ENCODE data around the gene CNOT4. TPM values are rescaled to one million over a fixed set of nuclear protein-coding genes. Genes with fewer than 3 reads are reported as not detected.

The CNOT4 gene
- total and polyA plus RNA-seq, 2 of the 4 experiments (the other 2 are of a cell fraction), result 7.0 to 8.1 TPM

- Histone ChIP-seq H3K27me3 (ENCODE audit: control insufficient read depth, insufficient read depth, low read length) (no peaks in the 10 kb centered on the region), H3K18ac (ENCODE audit: low read depth, low read length) (no peak overlapping the region), H2BK15ac (ENCODE audit: low read depth, low read length) (no peak overlapping the region), H3K9me3 (ENCODE audit: control insufficient read depth, insufficient read depth, low read length) (no peaks in the 10 kb centered on the region), H2AFZ (replicated peaks; ENCODE audit: low read length, poor library complexity) (no peak overlapping the region), H2BK120ac (ENCODE audit: low read depth, low read length) (no peak overlapping the region), H3K9me1 (ENCODE audit: insufficient read depth, low read length) (no peaks in the 10 kb centered on the region; the same call in 1 of the 2 replicates), H2BK20ac (ENCODE audit: low read depth, low read length) (no peak overlapping the region), H4K5ac (ENCODE audit: low read depth, low read length) (no peak overlapping the region), H3K4ac (ENCODE audit: low read depth, low read length) (no peak overlapping the region), H3K56ac (ENCODE audit: extremely low read depth, insufficient read depth, low read length) (no peak overlapping the region), H3K27ac (ENCODE audit: insufficient read depth, low read length) (no peak overlapping the region), H3K4me2 (ENCODE audit: low read depth, low read length) (no peak overlapping the region), H3K36me3 (ENCODE audit: control insufficient read depth, insufficient read depth, low read length) (peaks cover 2% of the 10 kb centered on the region; the same call in 1 of the 2 replicates), H3K4me3 (ENCODE audit: insufficient read depth, low read depth, low read length) (no peak overlapping the region), H3K23ac (ENCODE audit: low read depth, low read length) (no peak overlapping the region), H3K14ac (replicated peaks; ENCODE audit: low read depth, low read length) (no peak overlapping the region), H4K91ac (ENCODE audit: insufficient read depth, low read depth, low read length) (no peak overlapping the region), H3K79me1 (ENCODE audit: low read depth in 1 of 2, low read length in 2 of 2) (peaks cover 0 to 5% of the 10 kb centered on the region in 2 experiments; a peak in 3 of 4 replicates), H2AK9ac (replicated peaks; ENCODE audit: low read depth, low read length, poor library complexity) (no peak overlapping the region), H2BK5ac (ENCODE audit: low read depth, low read length, poor library complexity, severe bottlenecking) (no peak overlapping the region), H3K9ac (ENCODE audit: low read depth, low read length) (no peak overlapping the region), H3K4me1 (ENCODE audit: control insufficient read depth, insufficient read depth, low read length) (peaks cover 2% of the 10 kb centered on the region; the same call in 1 of the 2 replicates), H2AK5ac (ENCODE audit: low read depth, low read length) (no peak overlapping the region), H4K8ac (ENCODE audit: low read depth in 2 of 2, low read length in 2 of 2) (no peak overlapping the region), H4K20me1 (ENCODE audit: insufficient read depth, low read length) (no peaks in the 10 kb centered on the region)
- DNase-seq, result no peak
- dilution Hi-C loops (cut with HindIII; ENCODE audit: low sequenced_read_pairs, unreplicated experiment), result no loop called here
- TF ChIP-seq RFX5 (IDR thresholded peaks at IDR 0.05; ENCODE audit: low read depth, low read length) (no peak), POLR2A (IDR thresholded peaks at IDR 0.05; ENCODE audit: low read depth, low read length) (no peak), SMC3 (IDR thresholded peaks at IDR 0.05; ENCODE audit: low read depth, low read length) (no peak), RAD21 (IDR thresholded peaks at IDR 0.05; ENCODE audit: low read length) (no peak), RCOR1 (IDR thresholded peaks at IDR 0.05; ENCODE audit: insufficient replicate concordance, low read length) (no peak), CEBPB (IDR thresholded peaks at IDR 0.05; ENCODE audit: low read depth, low read length) (no peak), MAZ (IDR thresholded peaks at IDR 0.05; ENCODE audit: borderline replicate concordance, low read depth, low read length) (no peak), CTCF (conservative IDR thresholded peaks at IDR 0.05; ENCODE audit: low read depth, low read length) (no peak), MAFK (IDR thresholded peaks at IDR 0.05; ENCODE audit: low read depth, low read length) (no peak), NFE2L2 (IDR thresholded peaks at IDR 0.05; ENCODE audit: low read depth, low read length) (no peak), FOS (IDR thresholded peaks at IDR 0.05; ENCODE audit: low read depth, low read length) (no peak), MXI1 (IDR thresholded peaks at IDR 0.05; ENCODE audit: borderline replicate concordance, low read depth, low read length) (no peak), CHD1 (IDR thresholded peaks at IDR 0.05; ENCODE audit: low read depth, low read length) (no peak), BHLHE40 (IDR thresholded peaks at IDR 0.05; ENCODE audit: low read depth, low read length) (no peak)
- TF ChIP-seq, protein P1, sequence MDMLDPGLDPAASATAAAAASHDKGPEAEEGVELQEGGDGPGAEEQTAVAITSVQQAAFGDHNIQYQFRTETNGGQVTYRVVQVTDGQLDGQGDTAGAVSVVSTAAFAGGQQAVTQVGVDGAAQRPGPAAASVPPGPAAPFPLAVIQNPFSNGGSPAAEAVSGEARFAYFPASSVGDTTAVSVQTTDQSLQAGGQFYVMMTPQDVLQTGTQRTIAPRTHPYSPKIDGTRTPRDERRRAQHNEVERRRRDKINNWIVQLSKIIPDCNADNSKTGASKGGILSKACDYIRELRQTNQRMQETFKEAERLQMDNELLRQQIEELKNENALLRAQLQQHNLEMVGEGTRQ (IDR thresholded peaks at IDR 0.05; ENCODE audit: low read depth, low read length), result no peak
- TF ChIP-seq, protein P2, sequence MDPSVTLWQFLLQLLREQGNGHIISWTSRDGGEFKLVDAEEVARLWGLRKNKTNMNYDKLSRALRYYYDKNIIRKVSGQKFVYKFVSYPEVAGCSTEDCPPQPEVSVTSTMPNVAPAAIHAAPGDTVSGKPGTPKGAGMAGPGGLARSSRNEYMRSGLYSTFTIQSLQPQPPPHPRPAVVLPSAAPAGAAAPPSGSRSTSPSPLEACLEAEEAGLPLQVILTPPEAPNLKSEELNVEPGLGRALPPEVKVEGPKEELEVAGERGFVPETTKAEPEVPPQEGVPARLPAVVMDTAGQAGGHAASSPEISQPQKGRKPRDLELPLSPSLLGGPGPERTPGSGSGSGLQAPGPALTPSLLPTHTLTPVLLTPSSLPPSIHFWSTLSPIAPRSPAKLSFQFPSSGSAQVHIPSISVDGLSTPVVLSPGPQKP (IDR thresholded peaks at IDR 0.05; ENCODE audit: borderline replicate concordance, low read depth, low read length), result no peak
- in situ Hi-C loops (cut with MboI; ENCODE audit: low sequenced_read_pairs), result no loop called here
- POLR2A ChIA-PET (ENCODE audit: unreplicated experiment), result no interaction called here
- intact Hi-C loops (cut with micrococcal nuclease), result no loop called here
- CTCF ChIA-PET, result no interaction called here
- no TSS peak for BruUV-seq (replicated peaks)
- no peak for ATAC-seq (ENCODE audit: low read depth)
- WGBS, 2 experiments (ENCODE audit: extremely low coverage in 2 of 2, insufficient read length in 1 of 2), result no CpG with 5 or more reads among the region's 5 CpGs
Measured at GRCh38 chr7:135368416-135369186, 141.3 kb downstream of the CNOT4 start.

Measured in IMR-90 (cell line).